ENCODE results near the gene JMJD1C.

GRCh38 chr10:63119041-63119440, 346.7 kb downstream of the JMJD1C start:
- no peak for TF ChIP-seq CTCF (IDR thresholded peaks at IDR 0.05)
- TF ChIP-seq POLR2A (IDR thresholded peaks at IDR 0.05) = no peak
